B cell (primary cell): ENCODE results near the gene HIRIP3. TPM values are rescaled to one million over a fixed set of nuclear protein-coding genes. Genes with fewer than 3 reads are reported as not detected.

ENCODE experiments used
- ATAC-seq: fragments of 200-7000 bp; cut with Tn5 transposase; one replicate; pipeline ENCODE4 v1.10.0; 2021; ENCODE audit warnings: low read depth, mild to moderate bottlenecking, moderate number of reproducible peaks, moderate library complexity
- CTCF ChIA-PET: fragments of 350-600 bp; sonication (Branson Sonifier 250); formaldehyde crosslinking; loops from one replicate; lab custom pipeline; 2021; ENCODE audit warnings: antibody characterized with exemption, inconsistent platforms; lab: Charles Lee
- POLR2A ChIA-PET: fragments of 350-600 bp; sonication (Branson Sonifier 250); formaldehyde crosslinking; loops from one replicate; lab custom pipeline; 2021; ENCODE audit warnings: antibody characterized with exemption; lab: Charles Lee
- DNase-seq: peaks from one replicate; pipeline ENCODE4 v3.0.0; 2013
- H2AFZ ChIP-seq: 2 replicates; pipeline ENCODE4 v1.6.1; 2012; ENCODE audit warnings: mild to moderate bottlenecking, low read depth, low read length; ENCODE audit not compliant: insufficient read depth, poor library complexity, severe bottlenecking
- H3K27ac ChIP-seq, 2 donors: 1 replicate in 1 of 2; 2 replicates in 1 of 2; pipeline ENCODE4 v1.5.1; 2012 to 2013; ENCODE audit warnings: low read length in 2 of 2, mild to moderate bottlenecking in 2 of 2, moderate library complexity in 1 of 2
- H3K27me3 ChIP-seq, 4 experiments: fragments of 200-600 bp in 1 of 4; sonication (generic) in 1 of 4; replicated peaks in 1 of 4; 1 replicate in 2 of 4; 2 replicates in 2 of 4; pipeline versions ENCODE4 v1.6.1 to v1.7.0; 2013 to 2016; ENCODE audit warnings: low read length in 3 of 4, mild to moderate bottlenecking in 2 of 4, mixed read lengths in 1 of 4, moderate library complexity in 1 of 4; ENCODE audit not compliant: insufficient read depth in 4 of 4, control insufficient read depth in 3 of 4; ENCODE audit errors: control extremely low read depth in 1 of 4
- H3K36me3 ChIP-seq, 2 experiments: replicated peaks in 1 of 2; 1 replicate in 1 of 2; 2 replicates in 1 of 2; pipeline versions ENCODE4 v1.6.1 to v1.7.1; 2013; ENCODE audit warnings: low read length in 1 of 2; ENCODE audit not compliant: insufficient read depth in 2 of 2, control insufficient read depth in 1 of 2; ENCODE audit errors: control extremely low read depth in 1 of 2, extremely low read depth in 1 of 2
- H3K4me1 ChIP-seq, 2 donors: fragments of 200-600 bp in 1 of 2; sonication (generic) in 1 of 2; 1 replicate in 1 of 2; 2 replicates in 1 of 2; pipeline versions ENCODE4 v1.5.1 to v1.6.1; 2013 to 2017; ENCODE audit warnings: low read length in 2 of 2; ENCODE audit not compliant: control insufficient read depth in 2 of 2, insufficient read depth in 2 of 2
- H3K4me2 ChIP-seq: replicated peaks from 2 replicates; pipeline ENCODE3; 2012; ENCODE audit warnings: mild to moderate bottlenecking, low read depth, low read length; ENCODE audit not compliant: poor library complexity, severe bottlenecking
- H3K4me3 ChIP-seq, 5 experiments: fragments of 200-600 bp in 1 of 5; sonication (generic) in 1 of 5; 1 replicate in 3 of 5; 2 replicates in 2 of 5; pipeline versions ENCODE4 v1.5.1 to v1.7.0; 2011 to 2016; ENCODE audit warnings: low read length in 4 of 5, mild to moderate bottlenecking in 4 of 5, low read depth in 2 of 5, control low read depth in 1 of 5, moderate library complexity in 1 of 5; ENCODE audit not compliant: insufficient read depth in 1 of 5; ENCODE audit errors: control extremely low read depth in 1 of 5, extremely low read depth in 1 of 5
- H3K79me2 ChIP-seq: fragments of 200-600 bp; sonication (generic); one replicate; pipeline ENCODE4 v1.6.0; 2016; ENCODE audit warnings: low read length; ENCODE audit not compliant: control insufficient read depth, insufficient read depth
- H3K9ac ChIP-seq: fragments of 200-600 bp; sonication (generic); 2 replicates; pipeline ENCODE4 v1.6.1; 2017; ENCODE audit warnings: mild to moderate bottlenecking, low read length, moderate library complexity
- H3K9me3 ChIP-seq, 3 donors: one replicate each; pipeline versions ENCODE4 v1.6.1 to v1.7.1; 2013; ENCODE audit warnings: low read length in 2 of 3; ENCODE audit not compliant: control insufficient read depth in 2 of 3, insufficient read depth in 1 of 3; ENCODE audit errors: control extremely low read depth in 1 of 3
- H4K20me1 ChIP-seq: 2 replicates; pipeline ENCODE4 v1.6.0; 2012; ENCODE audit warnings: mild to moderate bottlenecking, low read length; ENCODE audit not compliant: insufficient read depth, control insufficient read depth, poor library complexity, severe bottlenecking
- H3K27ac Mint-ChIP-seq: one replicate; pipeline ENCODE4 v1.8.0; 2021; ENCODE audit warnings: mixed read lengths
- H3K27me3 Mint-ChIP-seq: one replicate; pipeline ENCODE4 v1.8.0; 2021; ENCODE audit warnings: mixed read lengths
- H3K4me1 Mint-ChIP-seq: one replicate; pipeline ENCODE4 v1.8.0; 2021; ENCODE audit warnings: mixed read lengths
- H3K4me3 Mint-ChIP-seq: one replicate; pipeline ENCODE4 v1.8.0; 2021; ENCODE audit warnings: mixed read lengths
- H3K9me3 Mint-ChIP-seq: one replicate; pipeline ENCODE4 v1.8.0; 2022; ENCODE audit warnings: mixed read lengths; ENCODE audit not compliant: insufficient read depth
- CTCF ChIP-seq: fragments of 200-600 bp; IDR thresholded peaks from one replicate; pipeline ENCODE4 v1.8.0; 2022; ENCODE audit warnings: antibody characterized with exemption, mild to moderate bottlenecking
- EZH2 ChIP-seq: IDR thresholded peaks from 2 replicates; pipeline ENCODE4 v1.6.1; 2012; ENCODE audit warnings: borderline replicate concordance, low read depth, mild to moderate bottlenecking, moderate library complexity, low read length; ENCODE audit not compliant: insufficient read depth, poor library complexity, severe bottlenecking
- WGBS: methylation state at CpG from one replicate; pipeline ENCODE4 v1.1.5; 2013; ENCODE audit warnings: missing lambda C conversion rate; ENCODE audit not compliant: insufficient coverage; 5-methylcytosine and 5-hydroxymethylcytosine counted together
- intact Hi-C: fragments of 100-400 bp; cut with micrococcal nuclease; formaldehyde crosslinking; loops from one replicate; pipeline ENCODE4 v1.10.0; 2022
- polyA plus RNA-seq: library from polyadenylated mRNA; depleted of rRNA; stranded (reverse); fragments of >200 nt; gene quantifications from 2 replicates; pipeline ENCODE4 v1.2.3, GENCODE V29; 2012
- total RNA-seq, 2 donors: library from RNA; stranded (reverse); fragments of 120-200 nt in 1 of 2; gene quantifications; 1 replicate in 1 of 2; 2 replicates in 1 of 2; pipeline versions ENCODE4 v1.2.3 to v1.2.4, GENCODE V29; 2013 to 2022

Gene HIRIP3
- total and polyA plus RNA-seq, 2 donors (not counting 1 experiment from before 2014, with no cell fraction given), result 12.2 to 13.9 TPM

- POLR2A ChIA-PET, result no interaction called here
- DNase-seq (no peak), ATAC-seq (no peak)
- H3K9me3 ChIP-seq, result peaks cover 0 to 15% (median 0%) of the 10 kb centered on the region in 3 donors
- H3K27me3 ChIP-seq, result peaks cover 0 to 55% (median 28%) of the 10 kb centered on the region in 4 experiments
- Mint-ChIP-seq H3K4me3 (no peak overlapping the region), H3K4me1 (peaks cover 10% of the 10 kb centered on the region), H3K27ac (no peak overlapping the region), H3K9me3 (no peaks in the 10 kb centered on the region), H3K27me3 (peaks cover 53% of the 10 kb centered on the region)
- intact Hi-C loops, result no loop called here
- H3K4me2 ChIP-seq, result no peak overlapping the region
- TF ChIP-seq CTCF (no peak), EZH2 (no peak)
- H3K4me1 ChIP-seq, result peaks cover 10 to 21% of the 10 kb centered on the region in 2 donors
- H3K9ac ChIP-seq, result no peak overlapping the region
- H3K4me3 ChIP-seq, result no peak overlapping the region
- no peak overlapping the region for H2AFZ ChIP-seq
- no peaks in the 10 kb centered on the region for H4K20me1 ChIP-seq
- H3K79me2 ChIP-seq, result no peaks in the 10 kb centered on the region
- CTCF ChIA-PET, result no interaction called here
- H3K36me3 ChIP-seq, result no peaks in the 10 kb centered on the region
- 48% methylated on average over 10 of the region's 13 CpGs for WGBS
- no peak overlapping the region for H3K27ac ChIP-seq
Measured at GRCh38 chr16:30027588-30028437, 32.4 kb upstream of the HIRIP3 start.

- no peaks in the 10 kb centered on the region for H4K20me1 ChIP-seq
- H3K27ac ChIP-seq, result no peak overlapping the region
- no peaks in the 10 kb centered on the region for H3K79me2 ChIP-seq
- 93% methylated on average over 18 of the region's 18 CpGs for WGBS
- CTCF ChIA-PET, result no interaction called here
- H3K4me3 ChIP-seq, result no peak overlapping the region
- H3K9me3 ChIP-seq, result peaks cover 0 to 9% (median 0%) of the 10 kb centered on the region in 3 donors
- Mint-ChIP-seq H3K4me3 (no peak overlapping the region), H3K4me1 (peaks cover 7% of the 10 kb centered on the region), H3K27ac (no peak overlapping the region), H3K27me3 (peaks cover 43% of the 10 kb centered on the region), H3K9me3 (no peaks in the 10 kb centered on the region)
- ATAC-seq (no peak), DNase-seq (no peak)
- no peak overlapping the region for H3K9ac ChIP-seq
- H3K36me3 ChIP-seq, result no peaks in the 10 kb centered on the region
- H3K4me2 ChIP-seq, result no peak overlapping the region
- POLR2A ChIA-PET, result interaction anchor here (0.6 kb wide), 1 partner anchor 889 kb away, joined by 3 read pairs; no protein-coding TSS in a partner anchor
- peaks cover 0 to 41% (median 20%) of the 10 kb centered on the region in 4 experiments for H3K27me3 ChIP-seq
- H3K4me1 ChIP-seq, result peaks cover 11 to 12% of the 10 kb centered on the region in 2 donors
- no peak for TF ChIP-seq CTCF
- no peak for TF ChIP-seq EZH2
- intact Hi-C loops, result no loop called here
- H2AFZ ChIP-seq, result no peak overlapping the region
Measured at GRCh38 chr16:30026449-30026848, 31.0 kb upstream of the HIRIP3 start.
